BLaER1 treated with 17β-estradiol and CSF1 and Interleukin-3, amounts not matched to agents 10 nM and 100 nM (cell line): ENCODE measurements around the gene CCDC182.

ENCODE experiments used
- H3K27ac ChIP-seq, 11 experiments: shearing (Covaris generic); formaldehyde crosslinking; 2 replicates each; pipeline ENCODE4 v1.8.1; 2022
- H3K27me3 ChIP-seq, 11 experiments: shearing (Covaris generic); formaldehyde crosslinking; 2 replicates each; pipeline ENCODE4 v1.8.1; 2022
- H3K36me3 ChIP-seq, 11 experiments: shearing (Covaris generic); formaldehyde crosslinking; 2 replicates each; pipeline ENCODE4 v1.8.1; 2022
- H3K4me1 ChIP-seq, 10 experiments: shearing (Covaris generic); formaldehyde crosslinking; 2 replicates each; pipeline ENCODE4 v1.8.1; 2022
- H3K4me2 ChIP-seq, 11 experiments: shearing (Covaris generic); formaldehyde crosslinking; 2 replicates each; pipeline ENCODE4 v1.8.1; 2022
- H3K4me3 ChIP-seq, 10 experiments: shearing (Covaris generic); formaldehyde crosslinking; 2 replicates each; pipeline ENCODE4 v1.8.1; 2022
- H3K9ac ChIP-seq, 11 experiments: shearing (Covaris generic); formaldehyde crosslinking; 2 replicates each; pipeline ENCODE4 v1.8.1; 2022
- H3K9me3 ChIP-seq, 11 experiments: shearing (Covaris generic); formaldehyde crosslinking; replicated peaks in 1 of 11; 2 replicates each; pipeline ENCODE4 v1.8.1; 2022
- H4K20me1 ChIP-seq, 11 experiments: shearing (Covaris generic); formaldehyde crosslinking; 2 replicates each; pipeline ENCODE4 v1.8.1; 2022
- Cebpa-rat ChIP-seq, 11 experiments: shearing (Covaris generic); IDR thresholded peaks; 2 replicates each; pipeline ENCODE4 v1.8.1; 2022

The CCDC182 gene

GRCh38 chr17:57697197-57697596, 47.9 kb downstream of the CCDC182 start:
- Histone ChIP-seq H3K36me3 (peaks cover 0 to 31% (median 15%) of the 10 kb centered on the region in 11 experiments; a peak in 13 of 22 replicates), H3K27me3 (no peaks in the 10 kb centered on the region), H3K9ac (no peak overlapping the region), H3K27ac (peak overlapping the region in 2 of 11 experiments; percentile 61 to 70; a peak in 3 of 22 replicates), H3K4me1 (peaks cover 15 to 25% (median 21%) of the 10 kb centered on the region in 10 experiments), H3K9me3 (peaks cover 25 to 45% (median 37%) of the 10 kb centered on the region in 11 experiments), H4K20me1 (no peaks in the 10 kb centered on the region), H3K4me2 (peak overlapping the region; percentile 49 to 77 (median 62); a peak in 17 of 22 replicates), H3K4me3 (no peak overlapping the region)
- TF ChIP-seq Cebpa-rat (IDR thresholded peaks at IDR 0.05) = no peak

- Histone ChIP-seq H3K36me3 (peaks cover 0 to 29% (median 17%) of the 10 kb centered on the region in 11 experiments; a peak in 13 of 22 replicates), H3K4me2 (no peak overlapping the region), H4K20me1 (no peaks in the 10 kb centered on the region), H3K27ac (no peak overlapping the region), H3K9ac (no peak overlapping the region), H3K9me3 (peaks cover 25 to 51% (median 44%) of the 10 kb centered on the region in 11 experiments), H3K27me3 (no peaks in the 10 kb centered on the region), H3K4me3 (no peak overlapping the region), H3K4me1 (peaks cover 15 to 25% (median 21%) of the 10 kb centered on the region in 10 experiments)
- TF ChIP-seq Cebpa-rat (IDR thresholded peaks at IDR 0.05) = no peak
These were observed 49.0 kb downstream of the CCDC182 start for GRCh38 chr17:57696050-57696449.
